ENCODE results near the gene CLK1. TPM values are rescaled to one million over a fixed set of nuclear protein-coding genes. Genes with fewer than 3 reads are reported as not detected.

Gene CLK1
- total RNA-seq, 1 experiment from 2014 or later, result 46.8 TPM

DNA sequence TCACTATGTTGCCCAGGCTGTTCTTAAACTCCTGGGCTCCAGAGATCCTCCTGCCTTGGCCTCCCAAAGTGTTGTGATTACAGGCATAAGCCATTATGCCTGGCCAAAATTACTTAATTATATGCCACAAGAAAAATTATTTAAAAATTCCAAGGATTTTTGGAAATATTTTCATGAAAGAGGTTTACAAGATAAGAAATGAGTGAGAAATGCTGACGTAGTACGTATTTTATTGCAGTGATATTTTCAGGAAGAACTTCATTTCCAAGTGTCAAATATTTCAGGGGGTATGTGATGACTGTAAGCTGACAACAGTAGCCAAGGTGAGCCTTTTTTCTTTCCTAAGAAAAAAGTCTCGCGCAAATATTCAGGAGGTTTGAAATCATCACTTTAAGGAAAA, 45.5 kb upstream of the CLK1 start:
- no peak overlapping the region for H2BK12ac ChIP-seq (ENCODE audit: insufficient read length, low read depth, low read length)
- no peaks in the 10 kb centered on the region for H3K9me3 Mint-ChIP-seq
- H3K27me3 Mint-ChIP-seq (ENCODE audit: low read depth), result no peaks in the 10 kb centered on the region
- no peak overlapping the region for H3K56ac ChIP-seq (ENCODE audit: insufficient read length, low read depth, low read length)
- H3K9ac ChIP-seq (ENCODE audit: extremely low read depth, insufficient read length, low read length), result no peak overlapping the region
- no peak overlapping the region for H2BK5ac ChIP-seq (ENCODE audit: insufficient read length, low read length)
- H2BK120ac ChIP-seq (ENCODE audit: low read depth, low read length, poor library complexity, severe bottlenecking), result no peak overlapping the region
- no peaks in the 10 kb centered on the region for H3K79me2 ChIP-seq (ENCODE audit: insufficient read depth, low read length)
- H3K23me2 ChIP-seq (ENCODE audit: insufficient read length, low read depth, low read length, poor library complexity, severe bottlenecking), result no peaks in the 10 kb centered on the region
- no peak overlapping the region for H3K18ac ChIP-seq (ENCODE audit: insufficient read length, low read depth, low read length)
- H3K4me1 ChIP-seq (ENCODE audit: insufficient read depth, low read length), result no peaks in the 10 kb centered on the region
- H3K27ac Mint-ChIP-seq, result no peak overlapping the region
- no peak overlapping the region for H4K5ac ChIP-seq (ENCODE audit: insufficient read length, low read depth, low read length)
- H3K4ac ChIP-seq (ENCODE audit: low read depth, low read length), result no peak overlapping the region
- H3K27me3 ChIP-seq (ENCODE audit: insufficient read depth, low read length), result no peaks in the 10 kb centered on the region
- no peak overlapping the region for H3K14ac ChIP-seq (ENCODE audit: insufficient read depth, low read length)
- H2AFZ ChIP-seq (ENCODE audit: low read length), result no peak overlapping the region
- H3K4me1 Mint-ChIP-seq, result no peaks in the 10 kb centered on the region
- H3K9me3 ChIP-seq (ENCODE audit: control insufficient read depth, low read depth, low read length), result no peaks in the 10 kb centered on the region
- no peak overlapping the region for H4K91ac ChIP-seq (ENCODE audit: insufficient read length, low read depth, low read length)
- no CpG with 5 or more reads among the region's 4 CpGs for WGBS (ENCODE audit: extremely low coverage, insufficient read length, low lambda C conversion rate)
- no peaks in the 10 kb centered on the region for H4K20me1 ChIP-seq (ENCODE audit: control insufficient read depth, insufficient read depth, insufficient read length)
- H3K23ac ChIP-seq (ENCODE audit: insufficient read length, low read depth, low read length), result no peak overlapping the region
- H3K36me3 Mint-ChIP-seq (ENCODE audit: insufficient read depth in 1 of 3, low read depth in 3 of 3), result peaks cover 20 to 52% (median 36%) of the 10 kb centered on the region in 3 experiments; a peak in 6 of 7 replicates
- no peaks in the 10 kb centered on the region for H3K79me1 ChIP-seq (ENCODE audit: insufficient read depth, low read depth, low read length, poor library complexity, severe bottlenecking)
- H2BK20ac ChIP-seq (ENCODE audit: low read depth, low read length, poor library complexity, severe bottlenecking), result no peak overlapping the region
- H3K4me2 ChIP-seq (ENCODE audit: insufficient read depth, insufficient read length, low read length), result no peak overlapping the region
- no peak overlapping the region for H3T11ph ChIP-seq (ENCODE audit: low read length)
- no peak for DNase-seq
- no peak for TF ChIP-seq CTCF (conservative IDR thresholded peaks at IDR 0.05)
- H2AK5ac ChIP-seq (ENCODE audit: insufficient read length, low read length), result no peak overlapping the region
- no peak overlapping the region for H3K4me3 Mint-ChIP-seq
- no peak overlapping the region for H2BK15ac ChIP-seq (ENCODE audit: low read depth, low read length)
- H4K8ac ChIP-seq (replicated peaks; ENCODE audit: insufficient read length, low read depth, low read length), result no peak overlapping the region
- H3K27ac ChIP-seq (ENCODE audit: insufficient read length, low read depth, low read length), result no peak overlapping the region

Data from H9 (cell line).